ENCODE measurements around the gene NFE2L1. TPM values are rescaled to one million over a fixed set of nuclear protein-coding genes. Genes with fewer than 3 reads are reported as not detected.

NFE2L1 gene
- total RNA-seq, 1 experiment from 2014 or later = 161 TPM

GRCh38 chr17:48038687-48039086 is 9.5 kb upstream of the NFE2L1 start:
- Mint-ChIP-seq H3K4me3 (0 out of 5 replicates have a peak overlapping the region, but pooled peaks of 1 of the 2 experiments have one; percentile 24), H3K9me3 (no peaks in the 10 kb centered on the region), H3K4me1 (peaks cover 5 to 9% of the 10 kb centered on the region in 2 experiments), H3K27me3 (ENCODE audit: low read depth) (peaks cover 51% of the 10 kb centered on the region), H3K36me3 (ENCODE audit: insufficient read depth in 1 of 3, low read depth in 3 of 3) (no peaks in the 10 kb centered on the region; a peak in 1 of 7 replicates), H3K27ac (no peak overlapping the region)
- H4K8ac ChIP-seq (replicated peaks; ENCODE audit: insufficient read length, low read depth, low read length) = no peak overlapping the region
- H4K5ac ChIP-seq (ENCODE audit: insufficient read length, low read depth, low read length) = no peak overlapping the region
- no peaks in the 10 kb centered on the region for H4K20me1 ChIP-seq (ENCODE audit: control insufficient read depth, insufficient read depth, insufficient read length)
- H3K4me2 ChIP-seq (ENCODE audit: insufficient read depth, insufficient read length, low read length) = no peak overlapping the region
- H3T11ph ChIP-seq (ENCODE audit: low read length) = no peak overlapping the region
- no peak overlapping the region for H2BK15ac ChIP-seq (ENCODE audit: low read depth, low read length)
- no peak overlapping the region for H3K9ac ChIP-seq (ENCODE audit: extremely low read depth, insufficient read length, low read length)
- H3K79me1 ChIP-seq (ENCODE audit: insufficient read depth, low read depth, low read length, poor library complexity, severe bottlenecking) = no peaks in the 10 kb centered on the region
- TF ChIP-seq CTCF (conservative IDR thresholded peaks at IDR 0.05) = no peak
- peaks cover 5% of the 10 kb centered on the region for H3K23me2 ChIP-seq (ENCODE audit: insufficient read length, low read depth, low read length, poor library complexity, severe bottlenecking)
- no peak overlapping the region for H3K14ac ChIP-seq (ENCODE audit: insufficient read depth, low read length)
- H2BK12ac ChIP-seq (ENCODE audit: insufficient read length, low read depth, low read length) = no peak overlapping the region
- no peaks in the 10 kb centered on the region for H3K79me2 ChIP-seq (ENCODE audit: insufficient read depth, low read length)
- DNase-seq = no peak
- H2BK20ac ChIP-seq (ENCODE audit: low read depth, low read length, poor library complexity, severe bottlenecking) = no peak overlapping the region
- H3K27ac ChIP-seq (ENCODE audit: insufficient read length, low read depth, low read length) = no peak overlapping the region
- H3K23ac ChIP-seq (ENCODE audit: insufficient read length, low read depth, low read length) = no peak overlapping the region
- H2BK5ac ChIP-seq (ENCODE audit: insufficient read length, low read length) = no peak overlapping the region
- no peak overlapping the region for H3K18ac ChIP-seq (ENCODE audit: insufficient read length, low read depth, low read length)
- no peaks in the 10 kb centered on the region for H3K9me3 ChIP-seq (ENCODE audit: control insufficient read depth, low read depth, low read length)
- no peak overlapping the region for H4K91ac ChIP-seq (ENCODE audit: insufficient read length, low read depth, low read length)
- no peaks in the 10 kb centered on the region; the same call in 1 of the 2 replicates for H3K4me1 ChIP-seq (ENCODE audit: insufficient read depth, low read length)
- H3K27me3 ChIP-seq (ENCODE audit: insufficient read depth, low read length) = no peaks in the 10 kb centered on the region; the same call in 1 of the 2 replicates
- H2AFZ ChIP-seq (ENCODE audit: low read length) = no peak overlapping the region
- no peak overlapping the region for H3K4ac ChIP-seq (ENCODE audit: low read depth, low read length)
- H2AK5ac ChIP-seq (ENCODE audit: insufficient read length, low read length) = no peak overlapping the region
- no peak overlapping the region for H2BK120ac ChIP-seq (ENCODE audit: low read depth, low read length, poor library complexity, severe bottlenecking)
- WGBS (ENCODE audit: extremely low coverage, insufficient read length, low lambda C conversion rate) = no CpG with 5 or more reads among the region's 2 CpGs
- H3K56ac ChIP-seq (ENCODE audit: insufficient read length, low read depth, low read length) = no peak overlapping the region

All from H9 (cell line).